Neuron (in vitro differentiated cells): Measurements from ENCODE around the gene CUX1.

Experiments
- H2AFZ ChIP-seq: one replicate; pipeline ENCODE4 v1.6.1; 2013; ENCODE audit warnings: low read depth, mild to moderate bottlenecking, inconsistent platforms, low read length, moderate library complexity
- H3K27me3 ChIP-seq: one replicate; pipeline ENCODE4 v1.6.1; 2013; ENCODE audit warnings: low read length; ENCODE audit not compliant: insufficient read depth
- H3K36me3 ChIP-seq: one replicate; pipeline ENCODE4 v1.6.1; 2013; ENCODE audit warnings: low read length; ENCODE audit not compliant: insufficient read depth
- H3K4me1 ChIP-seq: one replicate; pipeline ENCODE4 v1.6.1; 2013; ENCODE audit warnings: low read length; ENCODE audit not compliant: insufficient read depth
- H3K4me3 ChIP-seq: 2 replicates; pipeline ENCODE4 v1.5.1; 2013; ENCODE audit warnings: mild to moderate bottlenecking, low read length, moderate library complexity
- H3K9me3 ChIP-seq: one replicate; pipeline ENCODE4 v1.6.1; 2013; ENCODE audit warnings: low read length

Gene CUX1

GRCh38 chr7:102073931-102074880, 256.8 kb downstream of the CUX1 start:
- no peak overlapping the region for H3K4me3 ChIP-seq
- H3K4me1 ChIP-seq: no peaks in the 10 kb centered on the region
- H3K9me3 ChIP-seq: peaks cover 7% of the 10 kb centered on the region
- no peaks in the 10 kb centered on the region for H3K27me3 ChIP-seq
- no peak overlapping the region for H2AFZ ChIP-seq
- H3K36me3 ChIP-seq: peaks cover 18% of the 10 kb centered on the region

DNA sequence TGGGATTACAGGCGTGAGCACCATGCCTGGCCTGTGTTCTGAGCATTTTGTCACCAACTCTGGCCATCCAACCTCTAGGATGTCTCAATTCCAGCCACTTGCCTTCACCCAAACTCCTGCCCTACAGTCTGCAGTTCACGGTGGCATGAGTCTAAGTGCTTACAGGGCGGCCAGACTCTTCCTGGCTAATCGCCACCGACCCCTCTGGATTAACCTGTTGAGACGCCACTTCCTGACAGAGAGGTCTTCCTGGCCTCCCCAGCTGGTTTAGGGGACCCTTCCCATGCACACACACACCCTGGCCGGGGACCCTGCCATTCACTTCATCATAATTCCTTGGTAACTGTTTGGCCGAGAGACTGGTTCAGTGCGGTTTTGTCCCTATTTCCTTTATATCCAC, 257.7 kb downstream of the CUX1 start:
- H3K27me3 ChIP-seq: no peaks in the 10 kb centered on the region
- peaks cover 18% of the 10 kb centered on the region for H3K36me3 ChIP-seq

DNA sequence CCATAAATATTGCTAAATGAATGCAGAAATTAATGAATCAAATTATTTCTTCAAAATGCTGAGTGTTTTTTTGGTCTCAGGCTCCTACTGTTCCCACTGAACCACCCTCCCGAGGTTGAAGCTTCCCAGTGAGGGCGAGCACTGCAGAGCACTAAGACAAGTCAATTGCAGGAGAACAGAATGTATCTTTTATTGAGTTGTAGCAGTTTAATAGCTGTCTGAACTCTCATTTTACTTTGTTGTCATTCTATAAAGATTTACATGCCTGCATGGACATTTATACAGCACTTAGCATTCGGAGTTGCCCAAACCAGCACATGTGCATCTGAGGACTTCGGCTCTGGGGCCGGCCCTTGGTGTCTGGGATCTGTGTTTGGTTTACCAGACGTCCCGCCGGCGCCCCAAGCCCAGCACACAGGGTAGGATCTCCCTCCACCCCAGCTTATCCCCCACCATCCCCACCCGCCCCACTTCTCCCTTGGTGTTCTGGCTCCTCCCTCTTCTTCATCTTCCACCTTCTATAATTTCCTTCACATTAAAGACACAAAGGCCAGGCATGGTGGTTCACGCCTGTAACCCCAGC, 258.2 kb downstream of the CUX1 start:
- Histone ChIP-seq H3K4me1 (no peaks in the 10 kb centered on the region), H3K9me3 (peaks cover 7% of the 10 kb centered on the region), H2AFZ (no peak overlapping the region), H3K27me3 (no peaks in the 10 kb centered on the region), H3K4me3 (no peak overlapping the region), H3K36me3 (peaks cover 15% of the 10 kb centered on the region)

More for the DNA sequence above, 257.7 kb downstream of the CUX1 start:
- H3K4me3 ChIP-seq: no peak overlapping the region
- no peaks in the 10 kb centered on the region for H3K4me1 ChIP-seq
- H2AFZ ChIP-seq: no peak overlapping the region
- H3K9me3 ChIP-seq: peaks cover 7% of the 10 kb centered on the region

GRCh38 chr7:102077081-102077480, 259.7 kb downstream of the CUX1 start:
- H3K27me3 ChIP-seq: no peaks in the 10 kb centered on the region
- H3K36me3 ChIP-seq: peaks cover 13% of the 10 kb centered on the region
- H3K9me3 ChIP-seq: peaks cover 5% of the 10 kb centered on the region
- no peaks in the 10 kb centered on the region for H3K4me1 ChIP-seq
- no peak overlapping the region for H3K4me3 ChIP-seq
- no peak overlapping the region for H2AFZ ChIP-seq

- no peak overlapping the region for H2AFZ ChIP-seq
- no peaks in the 10 kb centered on the region for H3K27me3 ChIP-seq
- H3K4me3 ChIP-seq: no peak overlapping the region
- H3K36me3 ChIP-seq: peaks cover 6% of the 10 kb centered on the region
- H3K9me3 ChIP-seq: peaks cover 7% of the 10 kb centered on the region
- H3K4me1 ChIP-seq: no peaks in the 10 kb centered on the region
Measured at GRCh38 chr7:102079140-102080018, 262.0 kb downstream of the CUX1 start.

DNA sequence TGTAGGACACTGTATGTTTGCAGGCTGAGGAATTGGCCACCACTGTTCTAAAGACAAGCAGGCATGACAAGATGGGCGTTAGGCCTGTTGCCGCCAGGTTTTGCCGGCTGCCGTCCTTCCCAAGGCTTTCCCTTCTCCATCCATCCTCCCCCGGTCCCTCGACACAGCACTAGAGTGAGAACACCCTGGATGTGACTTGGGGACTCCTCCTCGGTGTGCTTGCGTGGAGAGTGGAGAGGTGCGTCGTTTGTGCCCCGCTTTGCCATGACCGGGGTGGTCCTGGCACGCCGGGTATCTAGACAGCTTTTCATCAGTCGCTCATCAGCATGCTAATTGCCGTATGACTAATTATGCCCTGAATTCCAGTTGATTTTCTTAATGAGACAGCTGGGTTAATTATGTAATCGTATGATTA, 262.6 kb downstream of the CUX1 start:
- H3K36me3 ChIP-seq: peaks cover 4% of the 10 kb centered on the region
- no peak overlapping the region for H2AFZ ChIP-seq
- no peaks in the 10 kb centered on the region for H3K27me3 ChIP-seq
- peaks cover 5% of the 10 kb centered on the region for H3K9me3 ChIP-seq
- H3K4me3 ChIP-seq: no peak overlapping the region
- no peaks in the 10 kb centered on the region for H3K4me1 ChIP-seq

GRCh38 chr7:102080434-102081243, 263.2 kb downstream of the CUX1 start:
- H3K9me3 ChIP-seq: peaks cover 5% of the 10 kb centered on the region
- no peaks in the 10 kb centered on the region for H3K4me1 ChIP-seq
- peaks cover 4% of the 10 kb centered on the region for H3K36me3 ChIP-seq
- no peak overlapping the region for H3K4me3 ChIP-seq
- H3K27me3 ChIP-seq: no peaks in the 10 kb centered on the region
- H2AFZ ChIP-seq: no peak overlapping the region

DNA sequence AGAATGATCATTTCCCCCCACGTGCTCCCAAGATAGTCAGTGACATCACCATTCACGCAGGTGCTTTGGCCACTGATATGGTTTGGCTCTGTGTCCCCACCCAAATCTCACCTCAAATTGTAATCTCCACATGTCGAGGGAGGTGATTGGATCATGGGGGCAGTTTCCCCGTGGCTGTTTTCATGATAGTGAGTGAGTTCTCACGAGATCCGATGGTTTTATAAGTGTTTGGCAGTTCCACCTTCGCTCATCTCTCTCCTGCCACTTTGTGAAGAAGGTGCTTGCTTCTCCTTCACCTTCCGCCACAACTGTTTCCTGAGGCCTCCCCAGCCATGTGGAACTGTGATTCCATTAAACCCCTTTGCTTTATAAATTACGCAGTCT, 263.8 kb downstream of the CUX1 start:
- no peak overlapping the region for H3K4me3 ChIP-seq
- peaks cover 4% of the 10 kb centered on the region for H3K36me3 ChIP-seq
- peaks cover 5% of the 10 kb centered on the region for H3K9me3 ChIP-seq
- no peaks in the 10 kb centered on the region for H3K4me1 ChIP-seq
- H2AFZ ChIP-seq: no peak overlapping the region
- H3K27me3 ChIP-seq: no peaks in the 10 kb centered on the region

DNA sequence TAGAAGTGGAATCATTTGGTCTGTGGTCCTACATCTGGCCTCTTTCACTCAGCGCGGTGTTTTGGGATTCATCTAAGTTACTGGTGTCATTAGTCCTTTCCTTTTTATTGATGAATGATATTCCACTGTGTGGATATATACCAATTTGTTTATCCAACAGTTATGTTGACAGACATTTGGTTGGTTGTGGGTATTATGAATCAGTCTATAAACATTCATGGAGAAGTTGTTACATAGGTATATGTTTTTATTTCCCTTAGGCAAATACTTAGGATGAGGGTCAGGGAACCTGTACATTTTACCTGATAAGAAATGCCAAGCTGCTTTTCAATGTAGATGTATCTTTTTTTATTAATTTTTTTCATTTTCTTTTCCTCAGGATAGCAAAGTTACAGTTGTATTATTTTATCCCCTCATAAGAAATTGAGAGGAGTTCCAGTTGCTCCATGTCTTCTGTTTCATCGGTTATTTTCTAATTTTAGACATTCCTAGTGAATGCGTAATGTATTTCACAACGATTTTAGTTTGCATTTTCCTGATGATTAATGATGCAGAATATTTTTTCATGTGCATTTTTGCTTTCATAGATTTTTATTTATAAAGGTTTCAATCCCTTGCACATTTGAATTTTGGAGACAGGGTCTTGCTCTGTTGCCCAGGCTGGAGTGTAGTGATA, 265.4 kb downstream of the CUX1 start:
- Histone ChIP-seq H3K9me3 (peaks cover 5% of the 10 kb centered on the region), H3K4me1 (no peaks in the 10 kb centered on the region), H3K4me3 (no peak overlapping the region), H3K36me3 (peaks cover 4% of the 10 kb centered on the region), H2AFZ (no peak overlapping the region), H3K27me3 (no peaks in the 10 kb centered on the region)

DNA sequence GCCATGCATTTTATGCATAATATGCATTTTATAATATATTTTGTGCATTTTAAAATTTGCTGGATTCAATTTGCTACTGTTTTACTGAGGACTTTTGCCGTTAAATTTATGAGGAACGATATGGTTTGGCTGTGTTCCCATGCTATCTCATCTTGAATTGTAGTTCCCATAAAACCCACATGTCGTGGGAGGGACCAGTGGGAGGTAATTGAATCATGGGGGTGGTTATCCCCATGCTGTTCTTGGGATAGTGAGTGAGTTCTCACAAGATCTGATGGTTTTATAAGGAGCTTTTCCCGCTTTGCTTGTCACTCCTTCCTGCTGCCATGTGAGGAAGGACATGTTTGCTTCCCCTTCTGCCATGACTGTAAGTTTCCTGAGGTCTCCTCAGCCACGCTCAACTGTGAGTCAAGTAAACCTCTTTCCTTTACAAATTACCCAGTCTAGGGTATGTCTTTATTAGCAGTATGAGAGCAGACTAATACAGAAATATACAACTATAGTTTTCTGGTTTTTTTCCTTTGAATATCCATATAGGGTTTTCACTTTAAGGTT, 267.9 kb downstream of the CUX1 start:
- H3K36me3 ChIP-seq: peaks cover 4% of the 10 kb centered on the region
- H3K4me1 ChIP-seq: no peaks in the 10 kb centered on the region
- peaks cover 5% of the 10 kb centered on the region for H3K9me3 ChIP-seq
- H3K4me3 ChIP-seq: no peak overlapping the region
- H3K27me3 ChIP-seq: no peaks in the 10 kb centered on the region
- no peak overlapping the region for H2AFZ ChIP-seq

DNA sequence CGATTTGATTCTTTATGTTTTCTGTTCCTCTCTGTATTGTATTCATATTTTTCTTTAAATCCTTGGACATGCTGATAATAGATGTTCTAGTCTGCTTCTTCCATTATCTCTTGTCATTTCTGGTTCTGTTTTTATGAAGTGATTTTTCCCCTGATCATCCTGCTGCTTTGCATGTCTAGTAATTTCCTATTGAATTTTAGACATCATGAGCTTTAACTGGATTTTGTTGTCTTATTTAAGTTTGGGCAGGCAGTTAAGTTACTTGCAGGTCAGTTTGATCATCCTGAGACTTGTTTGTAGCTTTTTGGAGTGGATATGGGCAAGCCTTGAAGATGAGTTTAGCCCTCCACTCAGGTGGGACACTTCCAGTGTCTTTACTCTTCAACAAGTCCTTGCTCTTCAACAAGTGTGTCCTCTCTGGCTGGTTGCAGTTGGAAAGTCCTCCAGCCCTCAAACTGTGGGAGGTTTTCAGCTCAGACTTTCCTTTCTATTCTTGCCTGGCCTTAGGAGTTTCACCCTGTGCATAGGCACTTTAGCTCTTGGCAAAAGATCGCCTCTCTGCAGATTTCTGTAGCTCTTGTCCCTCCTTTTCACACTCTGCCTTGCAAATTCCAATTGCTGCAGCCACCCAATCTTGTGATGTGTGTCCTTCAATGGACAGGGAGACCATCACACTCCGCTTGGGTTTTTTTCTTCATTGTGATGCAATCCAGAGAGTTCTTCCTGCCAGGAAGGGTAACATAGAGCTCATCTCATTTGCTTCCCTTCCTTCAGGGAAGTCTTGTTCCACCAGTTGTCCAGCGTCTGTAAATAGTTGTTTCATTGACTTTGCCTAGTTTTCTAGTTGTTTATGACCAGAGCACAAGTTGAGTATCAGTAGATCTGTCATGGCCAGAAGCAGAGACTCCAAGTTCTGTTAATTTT, 272.0 kb downstream of the CUX1 start:
- no peak overlapping the region for H2AFZ ChIP-seq
- no peaks in the 10 kb centered on the region for H3K27me3 ChIP-seq

More for the DNA sequence above, 272.0 kb downstream of the CUX1 start:
- Histone ChIP-seq H3K36me3 (no peaks in the 10 kb centered on the region), H3K4me3 (no peak overlapping the region), H3K4me1 (peaks cover 10% of the 10 kb centered on the region), H3K9me3 (peaks cover 5% of the 10 kb centered on the region)
